LoVo (cell line): ENCODE results near the gene UPF3B.
"Not testable (repeated sequence)": the region's sequence is repeated elsewhere in the genome, so short reads cannot be mapped to it uniquely, and the experiment has no call there.

Experiments used
- DNase-seq: peaks from one replicate; pipeline ENCODE4 v3.0.0-alpha.2; 2016; ENCODE audit warnings: low spot score

Gene UPF3B, protein sequence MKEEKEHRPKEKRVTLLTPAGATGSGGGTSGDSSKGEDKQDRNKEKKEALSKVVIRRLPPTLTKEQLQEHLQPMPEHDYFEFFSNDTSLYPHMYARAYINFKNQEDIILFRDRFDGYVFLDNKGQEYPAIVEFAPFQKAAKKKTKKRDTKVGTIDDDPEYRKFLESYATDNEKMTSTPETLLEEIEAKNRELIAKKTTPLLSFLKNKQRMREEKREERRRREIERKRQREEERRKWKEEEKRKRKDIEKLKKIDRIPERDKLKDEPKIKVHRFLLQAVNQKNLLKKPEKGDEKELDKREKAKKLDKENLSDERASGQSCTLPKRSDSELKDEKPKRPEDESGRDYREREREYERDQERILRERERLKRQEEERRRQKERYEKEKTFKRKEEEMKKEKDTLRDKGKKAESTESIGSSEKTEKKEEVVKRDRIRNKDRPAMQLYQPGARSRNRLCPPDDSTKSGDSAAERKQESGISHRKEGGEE

DNA sequence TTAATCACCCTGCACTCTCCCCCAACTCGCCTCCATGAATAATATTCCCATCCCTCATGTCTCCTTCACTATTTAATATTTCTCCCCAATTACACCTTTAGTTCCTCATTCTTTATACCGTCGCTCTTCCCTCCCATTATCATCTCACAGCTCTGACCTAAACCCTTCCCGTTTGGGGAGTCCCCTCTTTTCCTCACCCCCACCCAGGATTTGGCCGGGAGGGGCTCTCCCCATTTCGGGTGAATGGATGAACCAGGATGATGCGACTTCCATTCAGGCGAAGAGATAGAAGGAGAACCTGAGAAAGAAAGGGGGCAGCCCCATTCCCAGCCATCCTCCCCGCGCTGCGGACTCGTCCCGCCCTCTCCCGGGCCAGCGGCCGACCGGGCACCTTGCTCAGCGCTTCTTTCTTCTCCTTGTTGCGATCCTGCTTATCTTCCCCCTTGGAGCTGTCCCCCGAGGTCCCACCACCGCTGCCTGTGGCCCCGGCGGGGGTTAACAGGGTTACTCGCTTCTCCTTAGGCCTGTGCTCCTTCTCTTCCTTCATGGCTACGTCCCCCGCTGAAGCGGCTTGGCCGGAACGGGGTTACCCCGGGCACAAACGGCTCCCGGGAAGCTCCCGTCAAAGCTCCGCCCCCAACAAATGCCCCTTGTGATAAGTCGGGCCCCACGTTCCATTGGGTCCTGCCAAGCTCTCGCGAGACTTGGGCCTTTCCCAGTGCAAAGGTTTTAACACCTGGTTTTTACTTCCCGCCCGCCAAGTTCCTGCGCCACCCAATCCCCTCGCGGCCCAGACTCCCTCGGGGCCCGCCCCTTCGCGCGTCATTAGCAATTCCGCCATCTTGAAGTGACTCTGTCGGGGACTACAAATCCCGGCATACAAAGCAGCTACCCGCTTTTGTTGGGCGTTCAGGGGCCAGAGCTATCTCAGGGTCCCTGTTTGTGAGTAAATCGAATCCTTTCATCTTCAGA, at the start of gene UPF3B:
Gene UPF3B, minus strand, starts transcription at position 582 of the 972 bp plus-strand sequence. Its CDS starts 35 bp downstream, at position 547.
- peak; percentile 91 for DNase-seq

DNA sequence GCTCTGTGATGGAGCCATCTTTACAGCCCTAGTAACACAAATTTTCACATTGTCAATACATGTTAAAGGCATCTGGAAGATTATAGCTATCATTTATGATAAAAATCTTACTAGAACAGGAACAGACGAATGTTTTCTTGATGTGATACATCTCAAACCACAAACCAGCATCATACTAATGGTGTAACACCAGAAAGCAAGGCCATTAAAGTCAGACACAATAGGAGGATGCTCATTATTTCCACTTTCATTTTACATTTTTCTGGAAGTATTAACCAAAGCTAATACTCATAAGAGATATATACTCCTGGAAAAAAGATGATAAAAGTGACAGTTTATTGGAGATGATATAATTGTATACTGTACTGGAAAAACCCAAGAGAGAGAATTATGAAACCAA, 48.2 kb upstream of the UPF3B start:
- DNase-seq = no peak

DNA sequence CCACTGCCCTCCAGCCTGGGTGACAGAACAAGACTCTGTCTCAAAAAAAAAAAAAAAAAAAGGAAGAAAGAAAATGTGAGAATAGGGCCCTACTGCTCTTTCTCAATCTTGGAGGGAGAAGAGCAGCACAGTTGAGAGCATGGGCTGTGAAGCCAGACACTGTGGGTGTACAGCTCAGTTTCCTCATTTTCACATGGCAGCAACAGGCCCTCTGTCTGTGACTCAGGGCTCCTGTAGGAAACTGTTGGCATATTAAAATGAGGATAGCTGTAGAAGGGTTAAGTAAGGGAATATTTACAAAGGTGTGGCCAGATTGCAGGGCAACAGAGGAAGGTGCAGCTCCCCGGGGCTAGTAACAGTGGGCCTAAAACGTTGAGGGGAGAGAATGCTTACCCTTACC, 46.4 kb upstream of the UPF3B start:
- no peak for DNase-seq

DNA sequence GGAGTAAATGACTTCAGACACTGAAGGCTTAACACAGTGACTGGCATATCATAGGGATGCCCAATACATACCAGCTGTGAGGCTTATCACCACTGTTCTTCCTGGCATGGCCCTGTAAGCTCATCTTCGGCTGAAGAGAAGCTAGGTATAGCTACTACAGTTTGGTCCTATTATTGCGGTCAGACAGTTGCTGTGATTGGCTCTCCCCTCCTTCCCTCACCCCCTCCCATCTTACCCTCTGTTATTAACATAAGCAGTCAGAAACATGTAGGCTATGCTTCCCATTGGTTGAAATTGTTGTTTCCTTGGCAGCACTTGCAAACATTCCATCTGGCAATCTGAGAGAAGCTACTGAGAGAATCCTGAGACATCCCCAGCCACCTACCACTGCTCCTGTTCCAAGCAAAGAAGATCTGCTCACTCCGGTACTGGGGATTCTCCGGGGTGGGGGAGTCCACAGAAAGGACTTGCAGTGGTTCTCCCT, 43.1 kb upstream of the UPF3B start, which contains the start of gene AKAP14:
Gene AKAP14, plus strand, starts transcription at position 51 of the 484 bp plus-strand sequence. CDS start 7,331 bp downstream, outside the sequence.
- no peak for DNase-seq

DNA sequence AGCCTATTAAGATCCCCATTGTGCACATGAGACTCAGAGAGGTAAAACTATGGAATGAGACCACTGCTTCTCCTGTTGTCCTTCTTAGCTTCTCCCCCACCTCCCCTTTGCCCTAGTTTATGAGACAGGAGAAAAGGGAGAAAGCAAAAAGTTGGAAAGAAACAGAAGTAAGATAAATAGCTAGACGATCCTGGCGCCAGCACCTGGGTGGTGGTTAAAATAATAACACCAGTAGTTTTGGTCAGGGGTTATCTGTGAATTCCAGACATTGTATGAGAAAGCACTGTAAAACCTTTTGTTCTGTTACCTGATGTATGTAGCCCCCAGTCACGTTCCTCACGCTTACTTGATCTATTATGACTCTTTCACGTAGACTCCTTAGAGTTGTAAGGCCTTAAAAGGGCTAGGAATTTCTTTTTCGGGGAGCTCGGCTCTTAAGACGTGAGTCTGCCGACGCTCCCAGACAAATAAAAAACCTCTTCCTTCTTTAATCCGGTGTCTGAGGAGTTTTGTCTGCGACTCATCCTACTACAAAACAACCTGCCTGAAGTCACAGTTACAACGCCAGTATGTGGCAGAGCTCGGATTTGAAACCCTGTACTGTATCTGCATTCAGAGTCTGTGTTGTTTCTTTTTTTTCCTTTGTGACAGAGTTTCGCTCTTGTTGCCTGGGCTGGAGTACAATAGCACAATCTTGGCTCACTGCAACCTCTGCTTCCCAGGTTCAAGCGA, 39.4 kb upstream of the UPF3B start:
- DNase-seq = not testable (repeated sequence)

DNA sequence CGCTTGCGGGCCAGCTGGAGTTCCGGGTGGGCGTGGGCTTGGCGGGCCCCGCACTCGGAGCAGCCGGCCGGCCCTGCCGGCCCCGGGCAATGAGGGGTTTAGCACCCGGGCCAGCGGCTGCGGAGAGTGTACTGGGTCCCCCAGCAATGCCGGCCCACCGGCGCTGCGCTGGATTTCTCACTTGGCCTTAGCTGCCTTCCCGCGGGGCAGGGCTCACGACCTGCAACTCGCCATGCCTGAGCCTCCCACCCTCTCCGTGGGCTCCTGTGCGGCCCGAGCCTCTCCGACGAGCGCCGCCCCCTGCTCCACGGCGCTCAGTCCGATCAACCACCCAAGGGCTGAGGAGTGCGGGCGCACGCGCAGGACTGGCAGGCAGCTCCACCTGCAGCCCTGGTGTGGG, 37.9 kb upstream of the UPF3B start:
- DNase-seq = not testable (repeated sequence)

DNA sequence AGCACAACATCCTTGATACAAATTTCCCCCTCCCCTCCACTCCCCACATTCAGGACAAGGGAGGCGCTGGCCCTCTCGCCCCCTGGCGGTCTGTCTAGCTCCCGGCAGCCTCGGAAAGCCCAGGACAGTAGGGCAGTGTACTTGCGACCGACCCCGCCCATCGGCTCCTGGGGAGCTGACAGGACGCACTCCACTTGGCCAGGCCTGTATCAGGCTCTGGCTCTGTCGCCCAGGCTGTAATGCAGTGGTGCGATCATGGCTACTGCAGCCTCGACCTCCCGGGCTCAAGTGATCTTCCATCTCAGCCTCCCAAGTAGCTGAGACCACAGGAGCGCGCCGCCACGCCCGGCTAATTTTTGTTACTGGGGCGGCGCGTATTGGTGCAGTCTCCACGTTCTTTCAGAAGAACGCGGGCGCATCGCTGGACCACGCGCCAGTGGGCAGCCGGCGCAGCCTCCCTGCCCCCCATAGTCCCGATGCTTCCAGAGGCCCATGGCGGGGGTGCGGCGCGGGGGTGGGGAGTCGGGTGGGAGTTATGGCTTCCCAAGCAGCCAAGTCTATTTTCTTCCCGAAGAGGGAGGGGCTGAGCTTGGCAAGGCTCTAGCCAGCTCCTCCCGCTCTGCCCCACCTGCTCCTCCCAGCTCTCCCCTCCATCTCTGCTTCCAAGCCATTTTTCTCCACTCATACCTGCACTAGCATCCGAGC, 35.1 kb upstream of the UPF3B start:
- peak; percentile 58 for DNase-seq

DNA sequence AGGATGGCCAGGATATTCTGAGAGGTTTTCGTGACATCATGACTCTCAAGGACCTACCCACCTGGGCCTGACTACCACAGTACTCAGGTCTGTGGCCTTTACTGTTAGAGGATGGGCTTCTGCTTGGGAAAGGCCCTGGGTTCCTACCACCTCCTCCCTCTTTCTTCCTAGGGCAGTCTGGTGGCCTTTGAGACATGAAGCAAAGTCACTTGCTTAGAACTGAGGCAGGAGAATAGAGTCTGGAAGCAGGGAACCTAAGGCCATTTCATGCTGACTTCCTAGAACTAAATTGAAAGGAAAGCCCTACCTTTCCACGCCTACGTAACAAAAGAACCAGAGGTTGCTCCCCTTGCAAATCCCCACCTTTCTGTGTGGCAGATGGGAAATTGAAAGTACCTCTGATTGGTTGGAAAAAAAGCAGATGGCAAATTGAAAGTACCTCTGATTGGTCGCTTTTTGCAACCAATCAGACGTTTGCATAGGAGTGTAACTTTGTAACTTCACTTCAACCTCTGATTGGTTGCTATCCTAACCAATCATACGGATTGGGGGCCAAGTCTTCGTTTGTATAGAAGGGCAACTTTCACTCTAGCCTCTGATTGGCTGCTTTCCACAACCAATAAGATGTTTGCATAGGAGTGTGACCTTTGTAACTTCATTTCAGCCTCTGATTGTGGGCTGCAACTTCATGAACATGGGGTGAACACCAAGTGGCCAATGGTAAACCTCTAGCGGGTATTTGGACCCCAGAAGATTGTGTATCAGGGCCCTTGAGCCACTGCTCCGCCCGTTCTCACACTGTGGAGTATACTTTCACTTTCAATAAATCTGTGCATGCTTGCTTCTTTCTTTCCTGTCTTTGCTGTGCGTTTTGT, 33.0 kb upstream of the UPF3B start:
- DNase-seq = peak; percentile 67

DNA sequence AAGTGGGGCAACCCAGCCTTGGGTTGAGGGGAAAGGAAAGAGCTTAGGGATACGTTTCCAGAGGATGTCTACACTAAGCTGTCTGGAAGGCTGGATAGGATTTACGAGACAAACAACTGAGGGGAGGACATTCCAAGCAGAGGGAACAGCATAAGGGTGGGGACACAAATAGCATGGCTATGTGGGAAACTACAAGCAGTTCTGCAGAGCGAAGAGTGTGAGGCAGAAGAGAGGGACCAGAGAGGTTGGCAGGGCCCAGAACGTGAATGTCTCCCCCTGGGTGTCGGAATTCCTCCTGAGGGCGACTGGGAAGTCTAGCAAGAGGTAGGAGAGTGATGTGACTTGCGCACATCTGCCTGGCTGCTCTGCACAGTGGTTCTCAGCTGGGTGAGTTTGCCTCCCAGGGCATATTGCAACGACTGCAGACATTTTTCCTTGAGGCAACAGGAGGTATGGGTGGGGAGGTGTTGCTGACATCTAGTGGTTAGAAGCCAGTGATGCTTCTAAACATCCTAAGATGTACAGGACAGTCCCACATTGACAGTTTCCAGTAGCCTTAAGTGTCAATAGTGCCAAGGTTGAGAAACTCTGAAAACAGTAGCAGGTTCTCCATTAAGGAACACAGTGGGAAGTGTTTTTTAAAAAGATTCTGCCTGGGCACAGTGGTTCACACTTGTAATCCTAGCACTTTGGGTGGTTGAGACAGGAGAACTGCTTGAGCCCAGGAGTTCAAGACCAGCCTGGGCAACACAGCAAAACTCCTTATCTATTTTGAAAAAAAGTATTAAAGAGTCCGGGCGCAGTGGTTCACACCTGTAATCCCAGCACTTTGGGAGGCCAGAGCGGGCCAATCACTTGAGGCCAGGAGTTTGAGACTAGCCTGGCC, 28.0 kb upstream of the UPF3B start:
- DNase-seq = peak; percentile 46

DNA sequence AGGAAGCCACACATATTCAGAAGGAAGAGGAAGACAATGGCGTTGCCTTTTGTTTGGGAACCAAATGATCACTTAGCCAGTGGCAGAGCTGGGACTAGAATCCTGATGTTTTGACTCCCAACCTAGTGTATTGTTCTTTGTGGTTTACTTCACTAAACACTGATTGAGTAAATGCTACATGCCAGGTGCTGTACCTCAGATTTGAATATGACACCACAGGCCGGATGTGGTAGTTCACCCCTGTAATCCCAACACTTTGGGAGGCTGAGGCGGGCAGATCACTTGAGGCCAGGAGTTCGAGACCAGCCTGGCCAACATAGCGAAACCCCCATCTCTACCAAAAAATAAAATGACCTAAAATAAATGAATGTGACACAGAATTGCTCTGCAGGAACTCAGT, 27.3 kb upstream of the UPF3B start:
- no peak for DNase-seq

DNA sequence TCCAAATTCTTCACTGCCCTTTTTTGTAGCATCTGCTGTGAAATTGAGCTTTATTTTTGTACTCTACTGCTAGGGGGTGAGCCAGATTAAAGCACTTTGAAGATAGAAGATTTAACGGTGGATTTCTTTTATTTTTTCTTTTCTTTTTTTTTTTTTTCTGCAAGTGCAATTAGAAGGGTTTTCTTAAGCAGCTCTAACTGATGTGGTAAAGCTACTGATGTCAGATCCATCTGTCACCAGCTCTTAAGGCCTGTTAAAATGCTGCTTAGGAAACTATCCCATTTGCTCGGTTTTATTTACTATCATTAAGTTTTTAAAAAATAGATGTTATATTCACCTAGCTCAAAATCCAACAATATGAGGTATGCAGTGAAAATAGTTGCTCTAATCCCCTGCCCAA, 26.0 kb upstream of the UPF3B start:
- no peak for DNase-seq

DNA sequence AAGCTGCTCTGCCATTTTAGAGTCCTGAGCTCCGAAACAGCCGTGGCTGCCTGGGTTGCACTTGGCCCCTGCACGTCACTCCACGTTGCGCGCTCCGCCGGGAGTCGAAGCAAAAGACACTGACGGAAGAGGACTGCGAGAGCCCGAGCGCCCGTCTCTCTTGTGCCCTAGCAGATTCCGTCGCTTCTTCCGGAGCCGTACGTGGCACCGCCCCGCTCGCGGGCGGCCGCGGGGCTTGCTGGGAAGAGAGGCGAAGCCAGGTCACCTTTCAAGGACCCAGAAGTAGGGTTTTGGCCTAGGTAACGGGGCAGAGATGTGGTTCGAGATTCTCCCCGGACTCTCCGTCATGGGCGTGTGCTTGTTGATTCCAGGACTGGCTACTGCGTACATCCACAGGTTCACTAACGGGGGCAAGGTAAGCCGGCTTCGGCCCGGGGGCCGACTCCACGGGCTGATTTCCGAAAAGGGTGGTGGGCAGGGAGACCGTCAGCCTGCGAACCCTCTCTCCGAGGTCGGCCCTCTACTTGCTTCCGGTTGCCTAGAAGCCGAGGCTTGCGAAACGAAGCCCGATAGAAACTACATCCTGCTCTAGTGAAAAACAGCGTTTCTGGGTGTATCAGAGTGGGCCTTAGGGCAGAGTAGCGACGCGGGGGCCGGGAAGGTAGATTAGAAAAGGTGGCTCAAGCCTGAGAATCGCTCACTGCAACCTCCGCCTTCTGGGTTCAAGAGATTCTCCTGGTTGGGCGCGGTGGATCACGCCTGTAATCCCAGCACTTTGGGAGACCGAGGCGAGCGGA, 19.0 kb upstream of the UPF3B start, which contains the start of the genes NDUFA1 and RNF113A:
Gene NDUFA1, plus strand, starts transcription at position 234 of the 797 bp plus-strand sequence. Its CDS starts 80 bp downstream, at position 314.
Gene RNF113A, minus strand, starts transcription at position 135 of the 797 bp plus-strand sequence. Its CDS starts 120 bp downstream, at position 15.
- DNase-seq = peak; percentile 74

DNA sequence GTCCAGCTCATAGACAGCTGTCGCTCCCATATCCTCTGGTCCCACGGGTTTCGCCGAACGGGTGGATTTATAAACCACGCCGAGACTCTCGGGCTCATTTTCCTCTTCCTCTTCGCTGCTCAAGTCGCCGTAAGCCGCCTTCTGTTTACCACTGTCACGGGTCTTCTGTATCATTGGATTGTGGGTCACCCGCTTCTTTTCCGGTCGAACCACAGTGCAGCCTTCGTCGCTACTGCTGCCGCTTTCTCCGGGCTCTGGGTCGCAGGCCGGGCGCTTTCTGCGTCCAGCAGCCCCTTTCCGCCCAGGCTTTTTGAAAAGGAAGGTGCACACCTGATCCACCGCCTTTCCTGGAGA, 18.5 kb upstream of the UPF3B start:
- DNase-seq = no peak

DNA sequence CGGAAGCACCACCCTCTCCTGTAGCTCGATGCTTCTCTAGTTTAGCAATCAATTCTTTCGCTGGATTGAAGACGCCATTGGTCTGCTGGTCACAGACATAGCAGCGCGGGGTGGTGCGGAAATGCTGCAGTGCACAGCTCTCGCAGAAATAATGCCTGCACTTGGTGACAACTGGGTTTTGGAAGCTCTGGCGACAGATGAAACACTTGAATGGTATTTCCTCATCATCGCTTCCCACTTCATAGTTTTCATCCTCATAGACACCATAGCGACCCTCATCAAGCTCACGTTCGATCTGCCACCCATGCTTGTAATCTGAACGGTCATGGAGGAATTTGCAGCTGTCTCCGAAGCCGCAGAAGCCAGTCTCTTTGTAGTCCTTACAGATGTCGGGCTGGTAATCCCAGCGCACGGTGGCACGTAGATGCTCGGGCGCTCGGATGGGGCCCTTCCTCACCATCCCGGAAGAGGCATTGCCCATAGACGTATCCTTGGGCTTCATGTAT, 17.9 kb upstream of the UPF3B start:
- DNase-seq = no peak

DNA sequence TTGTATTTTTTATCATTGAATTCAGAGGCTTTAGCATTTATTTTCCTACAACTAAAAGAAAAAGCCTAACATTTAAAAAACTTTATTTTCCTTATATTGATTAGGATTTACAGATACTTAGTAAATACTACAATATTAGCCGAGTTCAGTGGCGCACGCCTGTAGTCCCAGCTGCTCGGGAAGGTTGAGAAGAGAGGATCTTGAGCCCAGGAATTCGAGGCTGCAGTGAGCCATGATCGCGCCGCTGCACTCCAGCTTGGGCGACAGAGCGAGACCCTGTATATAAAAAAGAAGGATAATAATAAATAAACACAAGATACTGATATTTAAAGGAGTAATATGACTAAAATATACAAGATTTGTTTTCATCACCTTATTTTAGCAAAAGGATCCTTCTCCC, 681 bp upstream of the UPF3B start:
- DNase-seq = no peak

DNA sequence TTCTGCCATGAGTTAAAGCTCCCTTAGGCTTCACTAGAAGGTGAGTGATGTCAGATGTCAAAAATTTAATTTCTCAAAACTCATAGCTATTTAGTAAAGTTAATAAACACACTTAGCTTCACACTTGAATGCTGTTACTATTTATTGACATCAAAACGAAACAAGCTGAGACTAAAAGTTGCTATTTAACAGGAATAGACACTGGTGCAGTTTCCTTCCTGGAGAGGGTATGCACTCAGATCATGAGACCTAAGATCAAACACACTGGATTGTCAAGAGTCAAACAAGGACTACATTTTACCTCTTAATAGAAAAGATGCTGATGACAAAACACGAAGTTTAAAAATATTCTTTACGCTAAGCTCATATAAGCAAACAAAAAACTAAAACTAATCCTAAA, 18.9 kb downstream of the UPF3B start:
- DNase-seq = no peak

DNA sequence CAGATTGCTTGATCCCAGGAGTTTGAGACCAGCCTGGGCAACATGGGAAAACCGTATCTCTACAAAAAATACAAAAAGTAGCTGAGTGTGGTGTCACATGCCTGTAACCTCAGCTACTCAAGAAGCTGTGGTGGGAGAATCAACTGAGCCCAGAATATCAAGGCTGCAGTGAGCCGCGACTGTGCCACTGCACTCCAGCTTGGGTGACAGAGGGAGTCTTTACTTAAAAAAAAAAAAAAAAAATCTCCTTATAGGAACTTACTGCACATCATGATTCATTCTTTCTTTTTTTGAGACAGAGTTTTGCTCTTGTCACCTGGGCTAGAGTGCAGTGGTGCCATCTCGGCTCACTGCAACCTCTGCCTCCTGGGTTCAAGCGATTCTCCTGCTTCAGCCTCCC, 24.3 kb downstream of the UPF3B start:
- DNase-seq = no peak
